Measurements from ENCODE around the gene CPD.

The CPD gene

DNA sequence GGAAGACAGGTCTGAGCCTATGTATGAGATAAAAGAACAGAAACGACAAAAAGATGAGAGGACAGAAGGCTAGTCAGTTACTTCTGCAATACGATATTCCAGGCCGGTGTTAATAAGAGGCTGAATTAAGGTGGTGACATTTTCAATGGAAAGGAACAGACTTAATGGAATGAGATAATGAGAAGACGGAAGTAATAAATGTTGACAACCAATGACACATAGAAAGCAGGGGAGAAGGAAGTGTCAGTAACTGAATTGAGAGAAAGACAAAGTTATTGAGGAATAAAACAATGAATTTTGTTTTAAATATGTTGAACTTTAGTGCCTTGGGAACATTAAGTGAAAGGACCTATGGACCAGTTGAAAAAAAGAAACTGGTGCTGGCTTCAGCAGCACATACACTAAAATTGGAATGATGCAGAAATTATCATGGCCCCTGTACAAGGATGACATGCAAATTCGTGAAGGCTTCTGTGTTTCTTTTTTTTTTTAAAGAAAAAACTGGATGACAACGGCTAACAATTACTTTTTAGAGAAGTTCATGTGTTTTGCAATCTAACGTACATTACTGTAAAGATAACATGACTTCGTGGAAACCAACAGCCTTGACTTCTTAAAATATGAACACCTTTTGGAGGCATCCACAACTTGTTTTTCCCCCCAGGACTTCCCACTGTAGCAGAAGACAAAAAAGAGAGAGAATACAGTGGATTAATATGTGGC lies 18.5 kb upstream of the CPD start:
- Histone ChIP-seq H3K36me3 (ENCODE audit: control insufficient read depth, insufficient read depth, low read length) (no peaks in the 10 kb centered on the region), H3K4me1 (peaks cover 4% of the 10 kb centered on the region), H3K27ac (no peak overlapping the region), H3K27me3 (ENCODE audit: control insufficient read depth, insufficient read depth, low read length) (no peaks in the 10 kb centered on the region), H2AFZ (no peak overlapping the region), H3K79me2 (no peaks in the 10 kb centered on the region), H3K9me3 (ENCODE audit: control insufficient read depth, low read length) (no peaks in the 10 kb centered on the region), H3K9ac (no peak overlapping the region), H3K4me2 (ENCODE audit: low read length) (no peak overlapping the region), H3K4me3 (ENCODE audit: low read depth, low read length) (no peak overlapping the region)
- TF ChIP-seq, protein P1, sequence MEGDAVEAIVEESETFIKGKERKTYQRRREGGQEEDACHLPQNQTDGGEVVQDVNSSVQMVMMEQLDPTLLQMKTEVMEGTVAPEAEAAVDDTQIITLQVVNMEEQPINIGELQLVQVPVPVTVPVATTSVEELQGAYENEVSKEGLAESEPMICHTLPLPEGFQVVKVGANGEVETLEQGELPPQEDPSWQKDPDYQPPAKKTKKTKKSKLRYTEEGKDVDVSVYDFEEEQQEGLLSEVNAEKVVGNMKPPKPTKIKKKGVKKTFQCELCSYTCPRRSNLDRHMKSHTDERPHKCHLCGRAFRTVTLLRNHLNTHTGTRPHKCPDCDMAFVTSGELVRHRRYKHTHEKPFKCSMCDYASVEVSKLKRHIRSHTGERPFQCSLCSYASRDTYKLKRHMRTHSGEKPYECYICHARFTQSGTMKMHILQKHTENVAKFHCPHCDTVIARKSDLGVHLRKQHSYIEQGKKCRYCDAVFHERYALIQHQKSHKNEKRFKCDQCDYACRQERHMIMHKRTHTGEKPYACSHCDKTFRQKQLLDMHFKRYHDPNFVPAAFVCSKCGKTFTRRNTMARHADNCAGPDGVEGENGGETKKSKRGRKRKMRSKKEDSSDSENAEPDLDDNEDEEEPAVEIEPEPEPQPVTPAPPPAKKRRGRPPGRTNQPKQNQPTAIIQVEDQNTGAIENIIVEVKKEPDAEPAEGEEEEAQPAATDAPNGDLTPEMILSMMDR (IDR thresholded peaks at IDR 0.05) = no peak

DNA sequence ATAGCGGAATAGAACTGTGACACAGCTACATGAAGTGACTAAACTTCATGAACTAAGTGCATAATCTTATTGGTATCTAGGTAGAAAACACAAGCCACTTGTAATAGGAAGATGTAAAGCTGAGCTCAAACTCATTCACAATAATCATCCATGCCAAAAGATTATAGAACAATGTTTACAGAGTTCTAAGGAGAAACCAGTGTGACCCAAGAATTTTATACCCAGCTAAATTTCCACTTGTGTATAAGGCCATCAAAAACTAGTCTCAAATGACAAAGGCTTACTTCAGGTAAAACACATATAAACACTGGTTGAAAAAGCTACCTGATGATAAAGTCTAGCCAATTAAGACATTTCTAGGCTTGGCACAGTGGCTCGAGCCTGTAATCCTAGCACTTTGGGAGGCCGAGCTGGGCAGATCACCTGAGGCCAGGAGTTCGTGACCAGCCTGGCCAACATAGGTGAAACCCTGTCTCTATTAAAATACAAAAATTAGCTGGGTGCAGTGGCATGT lies 16.9 kb upstream of the CPD start:
- Histone ChIP-seq H3K4me2 (ENCODE audit: low read length) (no peak overlapping the region), H3K4me1 (peaks cover 4% of the 10 kb centered on the region), H3K9ac (no peak overlapping the region), H3K27me3 (ENCODE audit: control insufficient read depth, insufficient read depth, low read length) (no peaks in the 10 kb centered on the region), H3K27ac (no peak overlapping the region), H3K79me2 (no peaks in the 10 kb centered on the region), H3K4me3 (ENCODE audit: low read depth, low read length) (no peak overlapping the region), H2AFZ (no peak overlapping the region), H3K9me3 (ENCODE audit: control insufficient read depth, low read length) (no peaks in the 10 kb centered on the region), H3K36me3 (ENCODE audit: control insufficient read depth, insufficient read depth, low read length) (no peaks in the 10 kb centered on the region)
- TF ChIP-seq, protein P1 (IDR thresholded peaks at IDR 0.05) = no peak

DNA sequence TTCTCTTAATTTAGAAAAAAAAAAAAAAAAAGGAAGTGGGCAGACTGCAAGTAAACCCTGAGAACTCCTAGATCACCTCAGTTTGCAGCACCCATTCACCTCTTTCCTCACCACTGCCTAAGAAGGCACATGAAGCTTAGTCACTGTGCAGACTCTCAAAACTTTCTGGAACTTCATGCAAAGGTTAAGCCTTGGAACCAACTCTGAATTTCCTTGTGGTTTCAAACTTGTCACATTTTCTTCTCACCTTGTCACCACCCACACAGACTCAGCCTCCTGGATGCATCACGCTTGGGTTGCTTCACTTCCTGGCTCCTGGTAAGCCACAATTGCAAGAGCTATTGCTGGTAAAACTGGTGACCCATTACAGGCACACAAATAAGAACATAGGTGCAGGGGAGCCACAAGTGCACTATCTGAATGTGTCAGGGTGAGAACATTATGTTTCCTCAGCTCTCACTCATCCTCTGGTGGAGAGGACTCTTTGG lies 15.0 kb upstream of the CPD start:
- Histone ChIP-seq H3K27me3 (ENCODE audit: control insufficient read depth, insufficient read depth, low read length) (no peaks in the 10 kb centered on the region), H3K36me3 (ENCODE audit: control insufficient read depth, insufficient read depth, low read length) (no peaks in the 10 kb centered on the region), H2AFZ (no peak overlapping the region)

DNA sequence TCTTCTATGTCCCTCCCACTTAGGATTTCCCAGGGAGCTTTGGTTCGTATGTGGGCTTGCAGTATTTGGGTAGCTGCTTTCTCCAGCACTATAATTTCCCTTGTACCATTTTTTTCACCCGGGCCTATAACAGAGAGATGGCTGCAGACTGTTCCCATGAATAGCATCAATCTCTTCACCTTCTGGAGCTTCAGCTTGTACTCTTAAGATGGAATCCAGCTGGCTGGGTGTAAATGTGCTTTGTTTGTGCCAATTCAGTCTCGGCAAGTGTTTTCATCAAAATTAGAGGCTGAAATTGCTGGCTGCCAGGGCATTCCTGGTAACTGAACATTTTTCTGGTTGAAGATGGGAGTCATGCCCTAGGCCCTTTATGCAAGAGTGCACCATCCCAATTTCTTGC lies 12.2 kb upstream of the CPD start:
- no peak overlapping the region for H3K27ac ChIP-seq
- H3K36me3 ChIP-seq (ENCODE audit: control insufficient read depth, insufficient read depth, low read length) = no peaks in the 10 kb centered on the region
- TF ChIP-seq, protein P1 (IDR thresholded peaks at IDR 0.05) = no peak
- no peak overlapping the region for H3K4me3 ChIP-seq (ENCODE audit: low read depth, low read length)
- no peaks in the 10 kb centered on the region for H3K27me3 ChIP-seq (ENCODE audit: control insufficient read depth, insufficient read depth, low read length)
- peaks cover 4% of the 10 kb centered on the region for H3K4me1 ChIP-seq
- no peaks in the 10 kb centered on the region for H3K79me2 ChIP-seq
- H3K9me3 ChIP-seq (ENCODE audit: control insufficient read depth, low read length) = no peaks in the 10 kb centered on the region
- no peak overlapping the region for H3K4me2 ChIP-seq (ENCODE audit: low read length)
- H3K9ac ChIP-seq = no peak overlapping the region
- H2AFZ ChIP-seq = no peak overlapping the region

More for the DNA sequence above, 15.0 kb upstream of the CPD start:
- H3K4me3 ChIP-seq (ENCODE audit: low read depth, low read length) = no peak overlapping the region
- no peak overlapping the region for H3K4me2 ChIP-seq (ENCODE audit: low read length)
- no peak overlapping the region for H3K9ac ChIP-seq
- no peaks in the 10 kb centered on the region for H3K9me3 ChIP-seq (ENCODE audit: control insufficient read depth, low read length)
- H3K79me2 ChIP-seq = no peaks in the 10 kb centered on the region
- TF ChIP-seq, protein P1 (IDR thresholded peaks at IDR 0.05) = no peak
- H3K4me1 ChIP-seq = peaks cover 4% of the 10 kb centered on the region
- no peak overlapping the region for H3K27ac ChIP-seq
